22Rv1 (cell line): ENCODE results near the gene NRARP.

ENCODE experiments used
- H3K27ac ChIP-seq: fragments of 450-650 bp; 2 replicates; pipeline ENCODE4 v1.5.1; 2017
- ZFX ChIP-seq: fragments of 450-650 bp; IDR thresholded peaks from 2 replicates; pipeline ENCODE4 v1.6.1; 2017; ENCODE audit warnings: antibody characterized with exemption, borderline replicate concordance
- TF ChIP-seq, protein P1 (sequence below): fragments of 450-650 bp; IDR thresholded peaks from 2 replicates; pipeline ENCODE4 v1.5.1; 2017; ENCODE audit warnings: mild to moderate bottlenecking

The NRARP gene

DNA sequence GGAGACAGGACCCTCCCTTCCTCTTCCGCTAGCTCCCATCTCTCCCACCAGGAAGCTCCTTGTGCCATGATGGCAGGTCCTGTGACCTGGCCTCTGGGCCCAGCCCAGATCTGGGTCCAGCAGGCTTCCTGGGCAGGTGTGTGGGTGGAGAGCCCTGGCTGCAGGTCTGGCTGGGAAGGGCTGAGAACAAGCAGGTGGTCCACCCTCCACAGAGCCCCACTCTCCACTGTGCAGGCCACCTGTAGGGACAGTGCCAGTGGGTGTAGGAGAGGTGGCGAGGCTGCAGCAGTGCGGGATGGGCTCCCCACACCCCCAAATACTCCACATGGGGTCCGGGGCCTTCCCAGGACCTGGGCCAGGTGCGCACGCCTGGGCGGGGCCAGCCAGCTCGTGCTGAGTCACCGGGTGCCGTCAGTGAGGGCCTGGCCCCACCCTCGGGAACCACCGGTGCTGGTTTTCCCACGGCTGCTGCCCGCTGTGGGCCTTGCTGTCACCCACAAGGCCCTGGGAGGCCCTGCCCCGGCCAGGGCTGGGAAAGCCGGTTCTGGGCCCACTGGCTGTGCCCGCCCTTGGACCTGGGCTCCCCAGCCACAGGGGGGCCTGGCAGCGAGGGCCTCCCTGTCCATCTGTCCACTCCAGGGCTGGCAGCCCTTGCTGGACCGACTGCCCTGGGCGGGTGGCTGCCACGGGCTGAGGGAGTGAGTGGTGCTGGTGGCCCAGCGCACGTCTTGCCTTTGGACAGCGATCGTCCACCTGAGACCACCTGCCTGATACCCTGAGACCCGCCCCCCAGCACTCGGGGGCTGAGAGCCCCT is 9.3 kb upstream of the NRARP start:
- peak overlapping the region; percentile 69 for H3K27ac ChIP-seq
- TF ChIP-seq ZFX: no peak
- TF ChIP-seq, protein P1, sequence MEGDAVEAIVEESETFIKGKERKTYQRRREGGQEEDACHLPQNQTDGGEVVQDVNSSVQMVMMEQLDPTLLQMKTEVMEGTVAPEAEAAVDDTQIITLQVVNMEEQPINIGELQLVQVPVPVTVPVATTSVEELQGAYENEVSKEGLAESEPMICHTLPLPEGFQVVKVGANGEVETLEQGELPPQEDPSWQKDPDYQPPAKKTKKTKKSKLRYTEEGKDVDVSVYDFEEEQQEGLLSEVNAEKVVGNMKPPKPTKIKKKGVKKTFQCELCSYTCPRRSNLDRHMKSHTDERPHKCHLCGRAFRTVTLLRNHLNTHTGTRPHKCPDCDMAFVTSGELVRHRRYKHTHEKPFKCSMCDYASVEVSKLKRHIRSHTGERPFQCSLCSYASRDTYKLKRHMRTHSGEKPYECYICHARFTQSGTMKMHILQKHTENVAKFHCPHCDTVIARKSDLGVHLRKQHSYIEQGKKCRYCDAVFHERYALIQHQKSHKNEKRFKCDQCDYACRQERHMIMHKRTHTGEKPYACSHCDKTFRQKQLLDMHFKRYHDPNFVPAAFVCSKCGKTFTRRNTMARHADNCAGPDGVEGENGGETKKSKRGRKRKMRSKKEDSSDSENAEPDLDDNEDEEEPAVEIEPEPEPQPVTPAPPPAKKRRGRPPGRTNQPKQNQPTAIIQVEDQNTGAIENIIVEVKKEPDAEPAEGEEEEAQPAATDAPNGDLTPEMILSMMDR: no peak

DNA sequence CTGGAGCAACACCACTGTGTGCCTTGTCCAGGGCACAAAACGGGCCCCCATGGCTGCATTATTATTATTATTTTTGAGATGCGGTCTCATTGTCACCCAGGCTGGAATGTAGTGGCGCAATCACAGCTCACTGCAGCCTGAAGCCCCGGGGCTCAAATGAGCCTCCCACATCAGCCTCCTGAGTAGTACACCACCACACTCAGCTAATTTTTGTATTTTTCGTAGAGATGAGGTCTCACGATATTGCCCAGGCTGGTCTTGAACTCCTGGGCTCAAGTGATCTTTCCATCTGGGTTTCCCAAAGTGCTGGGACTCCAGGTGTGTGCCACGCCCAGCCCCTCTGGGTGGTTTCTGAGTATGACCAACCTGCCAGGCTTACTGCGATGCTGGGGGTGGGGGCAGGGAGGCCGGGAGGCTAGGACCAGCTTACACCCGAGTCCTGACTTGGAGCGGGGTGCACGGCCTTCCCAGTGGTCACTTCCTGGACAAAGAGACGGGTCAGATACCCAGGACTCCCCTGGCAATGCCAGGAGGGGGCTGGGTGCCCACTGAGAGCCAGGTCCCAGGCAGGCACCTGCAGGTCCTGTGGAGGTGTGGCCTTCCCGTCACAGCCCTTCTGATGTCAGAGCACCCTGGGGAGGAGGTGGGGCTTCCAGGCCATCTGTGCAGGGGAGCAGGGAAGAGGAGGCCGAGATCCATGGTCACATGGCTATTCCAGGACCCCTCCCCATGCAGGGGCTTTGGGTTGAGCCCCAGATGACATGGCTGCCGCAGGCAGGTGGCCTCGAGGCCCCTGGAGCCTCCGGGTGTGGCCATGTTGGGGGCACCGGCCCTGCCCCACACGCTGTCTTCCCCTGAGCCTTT is 8.3 kb upstream of the NRARP start:
- H3K27ac ChIP-seq: peak overlapping the region; percentile 69
- no peak for TF ChIP-seq ZFX
- TF ChIP-seq, protein P1: no peak

DNA sequence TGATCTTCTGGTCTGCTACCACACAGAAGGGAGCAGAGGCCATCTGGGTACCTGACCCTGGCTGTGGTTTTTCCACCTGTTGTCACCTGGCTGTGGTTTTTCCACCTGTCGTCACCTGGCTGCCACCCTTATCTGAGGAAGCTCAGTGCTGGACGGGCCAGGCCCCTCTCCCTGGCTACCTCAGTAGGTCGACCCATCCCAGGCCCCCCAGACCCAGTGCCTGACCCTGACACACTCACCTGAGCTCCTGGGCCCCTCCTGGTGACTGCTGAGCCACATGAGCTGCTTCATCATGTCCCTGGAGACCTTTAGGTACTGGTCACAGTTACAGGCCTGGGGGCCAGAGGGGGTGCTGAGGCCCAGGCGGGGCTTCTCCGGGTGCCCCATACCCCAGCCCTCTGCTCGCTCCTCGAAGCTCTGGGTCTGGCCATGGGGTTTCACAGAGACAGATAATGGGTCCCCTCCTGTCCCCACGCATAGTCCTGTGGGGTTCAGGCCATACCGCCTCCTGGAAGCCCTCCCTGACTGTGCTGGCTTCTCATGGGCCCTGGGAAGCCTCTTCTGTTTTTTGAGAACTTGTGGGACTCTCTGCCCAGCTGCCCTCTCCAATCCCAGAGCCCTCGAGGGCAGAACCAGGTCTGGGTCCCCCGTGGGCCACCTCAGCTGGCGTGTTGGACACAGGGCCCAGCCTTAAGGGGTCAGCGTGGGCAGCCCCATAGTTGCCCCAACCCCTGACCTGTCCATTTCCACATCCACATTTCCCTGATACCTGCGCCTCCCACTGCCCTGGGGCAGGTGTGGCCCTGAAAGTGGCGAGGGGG is 7.5 kb upstream of the NRARP start:
- H3K27ac ChIP-seq: no peak overlapping the region
- TF ChIP-seq ZFX: no peak
- TF ChIP-seq, protein P1: no peak

DNA sequence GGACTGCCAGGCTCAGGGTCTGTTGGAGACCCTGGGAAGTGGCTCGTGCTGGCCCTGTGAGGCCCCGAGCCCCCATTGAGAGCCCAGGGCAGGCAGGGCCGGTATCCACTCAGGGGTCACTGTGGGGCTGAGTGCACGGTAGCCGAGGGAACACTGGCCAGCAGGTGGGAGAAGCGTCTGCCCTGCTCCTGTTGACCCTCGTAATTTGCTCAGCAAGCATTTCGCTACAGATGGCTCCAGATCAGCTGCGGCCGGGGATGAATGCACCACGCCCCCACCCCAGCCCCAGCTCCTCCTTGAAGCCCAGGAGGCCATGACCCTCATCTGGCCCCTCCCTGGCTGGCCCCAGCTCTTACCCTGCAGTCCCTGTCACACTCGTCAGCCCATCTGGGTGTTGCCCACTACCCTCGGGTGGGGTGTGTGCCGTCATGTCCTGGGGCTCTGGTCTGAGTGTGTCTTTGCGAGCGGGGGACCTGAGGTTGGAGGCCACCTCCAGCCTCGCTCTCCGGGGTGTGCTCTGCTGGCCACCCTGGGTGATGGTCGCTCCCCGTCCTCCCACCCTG is 6.1 kb upstream of the NRARP start:
- no peak for TF ChIP-seq ZFX
- TF ChIP-seq, protein P1: no peak
- H3K27ac ChIP-seq: no peak overlapping the region

DNA sequence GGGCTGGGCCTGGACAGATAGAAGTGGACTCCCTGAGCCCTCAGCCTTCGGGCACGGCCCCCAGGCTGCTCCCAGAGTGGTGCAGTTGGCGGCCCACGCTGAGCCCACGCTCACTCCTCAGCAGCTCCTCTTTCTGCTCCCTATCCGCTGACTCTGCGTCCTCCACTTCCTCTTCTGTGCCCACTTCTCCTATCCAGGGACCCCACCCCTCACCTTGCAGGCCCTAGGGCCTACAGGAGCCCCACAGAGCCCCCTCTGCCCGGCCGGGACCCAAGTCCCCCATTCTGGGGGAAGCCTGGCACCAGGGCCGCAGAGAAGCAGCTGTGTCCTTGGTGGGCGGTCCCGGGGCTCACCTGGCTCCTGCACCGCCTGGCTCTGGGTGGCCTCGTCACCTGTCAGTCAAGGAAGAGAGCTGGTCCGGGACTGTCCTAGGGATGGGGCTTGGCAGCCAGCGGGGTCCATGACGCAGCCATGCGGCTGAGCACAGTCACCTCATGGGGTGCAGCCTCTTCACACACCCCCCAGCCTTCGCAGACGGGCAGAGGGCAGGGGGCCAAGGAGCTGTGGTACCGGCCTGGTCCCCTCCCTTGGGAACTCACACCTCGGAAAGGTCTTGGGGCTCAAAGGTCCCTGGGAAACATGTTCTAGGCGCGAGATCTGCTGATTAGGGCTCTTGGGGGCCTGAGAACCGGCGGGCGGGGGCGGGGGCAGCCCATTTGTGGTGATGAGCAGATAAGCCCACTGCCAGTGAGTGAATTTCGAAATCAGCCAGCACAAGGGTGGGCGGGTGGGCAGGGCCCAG is 5.4 kb upstream of the NRARP start:
- H3K27ac ChIP-seq: no peak overlapping the region
- TF ChIP-seq, protein P1: no peak
- no peak for TF ChIP-seq ZFX

DNA sequence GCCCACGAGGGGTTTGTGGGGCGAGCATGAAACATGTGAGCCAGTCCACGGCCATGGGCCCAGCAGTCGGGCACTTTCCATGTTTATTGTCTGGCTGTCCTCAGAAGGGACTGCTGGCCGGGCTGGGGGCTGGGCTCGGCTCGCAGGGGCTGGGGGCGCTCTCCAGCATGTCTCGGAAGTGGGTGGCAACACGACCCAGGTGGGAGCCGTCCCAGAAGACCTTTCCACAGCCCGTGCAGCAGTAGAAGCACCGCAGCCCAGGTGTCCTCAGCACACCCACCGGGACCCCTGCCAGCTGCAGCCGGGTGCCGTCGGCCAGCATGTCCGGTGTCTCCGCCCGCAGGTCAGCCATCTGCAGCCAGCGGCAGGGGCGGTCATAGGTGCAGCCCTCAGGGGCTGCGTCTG is 4.8 kb upstream of the NRARP start:
- no peak overlapping the region for H3K27ac ChIP-seq
- TF ChIP-seq ZFX: no peak
